OCI-LY1 (cell line): ENCODE results near the gene THSD8.

Experiments
- H2AFZ ChIP-seq: fragments of 200-600 bp; sonication (generic), shearing (Covaris generic); 2 replicates; pipeline ENCODE4 v1.6.0; 2014; ENCODE audit warnings: antibody characterized with exemption, mild to moderate bottlenecking, low read length
- H3F3A ChIP-seq: fragments of 200-600 bp; sonication (generic), shearing (Covaris generic); 2 replicates; pipeline ENCODE4 v1.6.0; 2014; ENCODE audit warnings: mild to moderate bottlenecking, antibody characterized with exemption, low read length, moderate library complexity; ENCODE audit not compliant: insufficient read depth
- H3K27ac ChIP-seq: fragments of 200-600 bp; sonication (generic); 2 replicates; pipeline ENCODE4 v1.5.1; 2014; ENCODE audit warnings: low read length, mixed run types, mild to moderate bottlenecking, low read depth; ENCODE audit not compliant: poor library complexity, severe bottlenecking
- H3K27me3 ChIP-seq: fragments of 200-600 bp; sonication (generic); 2 replicates; pipeline ENCODE4 v1.6.0; 2014; ENCODE audit warnings: antibody characterized with exemption, mild to moderate bottlenecking, low read length, moderate library complexity; ENCODE audit not compliant: insufficient read depth
- H3K36me3 ChIP-seq: fragments of 200-600 bp; sonication (generic); 2 replicates; pipeline ENCODE4 v1.6.1; 2014; ENCODE audit warnings: mild to moderate bottlenecking, antibody characterized with exemption, low read length, moderate library complexity, mixed read lengths; ENCODE audit not compliant: insufficient read depth
- H3K4me1 ChIP-seq: fragments of 200-600 bp; sonication (generic); 2 replicates; pipeline ENCODE4 v1.5.1; 2014; ENCODE audit warnings: mild to moderate bottlenecking, low read length, moderate library complexity; ENCODE audit not compliant: insufficient read depth, severe bottlenecking
- H3K4me2 ChIP-seq: fragments of 200-600 bp; sonication (generic), shearing (Covaris generic); 2 replicates; pipeline ENCODE4 v1.6.1; 2014; ENCODE audit warnings: low read length
- H3K4me3 ChIP-seq: fragments of 200-600 bp; sonication (generic); 2 replicates; pipeline ENCODE4 v1.5.1; 2014; ENCODE audit warnings: low read length, low read depth, mild to moderate bottlenecking, mixed read lengths; ENCODE audit not compliant: poor library complexity, severe bottlenecking
- H3K79me2 ChIP-seq: fragments of 200-600 bp; shearing (Covaris generic); 2 replicates; pipeline ENCODE4 v1.6.1; 2016; ENCODE audit warnings: mixed run types, low read length, mixed read lengths; ENCODE audit not compliant: insufficient read depth
- H3K9ac ChIP-seq: fragments of 200-600 bp; sonication (generic), shearing (Covaris generic); 2 replicates; pipeline ENCODE4 v1.6.1; 2014; ENCODE audit warnings: mild to moderate bottlenecking, low read length, mixed read lengths
- H3K9me2 ChIP-seq: fragments of 200-600 bp; sonication (generic), shearing (Covaris generic); 2 replicates; pipeline ENCODE4 v1.6.1; 2014; ENCODE audit warnings: low read depth, mild to moderate bottlenecking, low read length, mixed read lengths
- H3K9me3 ChIP-seq: fragments of 200-600 bp; shearing (Covaris generic); 2 replicates; pipeline ENCODE4 v1.6.1; 2014; ENCODE audit warnings: low read length, mixed read lengths
- H4K20me1 ChIP-seq: fragments of 200-600 bp; sonication (generic), shearing (Covaris generic); 2 replicates; pipeline ENCODE4 v1.6.0; 2016; ENCODE audit warnings: mild to moderate bottlenecking, low read length; ENCODE audit not compliant: insufficient read depth
- EZH2 ChIP-seq: fragments of 200-600 bp; sonication (generic), shearing (Covaris generic); IDR thresholded peaks from 2 replicates; pipeline ENCODE4 v1.8.0; 2017; ENCODE audit warnings: borderline replicate concordance, mixed run types, mild to moderate bottlenecking, antibody characterized with exemption, low read length, moderate library complexity, mixed read lengths
- TF ChIP-seq, protein P1 (sequence below): fragments of 200-600 bp; sonication (generic), shearing (Covaris generic); IDR thresholded peaks from 2 replicates; pipeline ENCODE4 v1.5.1; 2017; ENCODE audit warnings: mild to moderate bottlenecking, antibody characterized with exemption, low read length, moderate library complexity, mixed read lengths

THSD8 gene

GRCh38 chr19:12825254-12826131 is 23.6 kb downstream of the THSD8 start:
- Histone ChIP-seq H3K9me3 (no peaks in the 10 kb centered on the region), H3K4me3 (no peak overlapping the region), H3K27ac (no peak overlapping the region), H3K4me2 (no peak overlapping the region), H3K9ac (no peak overlapping the region), H2AFZ (no peak overlapping the region), H4K20me1 (no peaks in the 10 kb centered on the region), H3K9me2 (no peaks in the 10 kb centered on the region), H3K4me1 (no peaks in the 10 kb centered on the region), H3K27me3 (no peaks in the 10 kb centered on the region), H3K79me2 (no peaks in the 10 kb centered on the region), H3F3A (no peaks in the 10 kb centered on the region), H3K36me3 (no peaks in the 10 kb centered on the region)
- no peak for TF ChIP-seq EZH2
- TF ChIP-seq, protein P1, sequence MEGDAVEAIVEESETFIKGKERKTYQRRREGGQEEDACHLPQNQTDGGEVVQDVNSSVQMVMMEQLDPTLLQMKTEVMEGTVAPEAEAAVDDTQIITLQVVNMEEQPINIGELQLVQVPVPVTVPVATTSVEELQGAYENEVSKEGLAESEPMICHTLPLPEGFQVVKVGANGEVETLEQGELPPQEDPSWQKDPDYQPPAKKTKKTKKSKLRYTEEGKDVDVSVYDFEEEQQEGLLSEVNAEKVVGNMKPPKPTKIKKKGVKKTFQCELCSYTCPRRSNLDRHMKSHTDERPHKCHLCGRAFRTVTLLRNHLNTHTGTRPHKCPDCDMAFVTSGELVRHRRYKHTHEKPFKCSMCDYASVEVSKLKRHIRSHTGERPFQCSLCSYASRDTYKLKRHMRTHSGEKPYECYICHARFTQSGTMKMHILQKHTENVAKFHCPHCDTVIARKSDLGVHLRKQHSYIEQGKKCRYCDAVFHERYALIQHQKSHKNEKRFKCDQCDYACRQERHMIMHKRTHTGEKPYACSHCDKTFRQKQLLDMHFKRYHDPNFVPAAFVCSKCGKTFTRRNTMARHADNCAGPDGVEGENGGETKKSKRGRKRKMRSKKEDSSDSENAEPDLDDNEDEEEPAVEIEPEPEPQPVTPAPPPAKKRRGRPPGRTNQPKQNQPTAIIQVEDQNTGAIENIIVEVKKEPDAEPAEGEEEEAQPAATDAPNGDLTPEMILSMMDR, result no peak

- Histone ChIP-seq H3K9ac (no peak overlapping the region), H3K4me3 (no peak overlapping the region), H2AFZ (no peak overlapping the region), H4K20me1 (no peaks in the 10 kb centered on the region), H3K79me2 (no peaks in the 10 kb centered on the region), H3K4me1 (peaks cover 9% of the 10 kb centered on the region), H3K4me2 (peak overlapping the region; percentile 33; the same call in 1 of the 2 replicates), H3K36me3 (no peaks in the 10 kb centered on the region), H3K9me2 (no peaks in the 10 kb centered on the region), H3F3A (peaks cover 5% of the 10 kb centered on the region), H3K27me3 (no peaks in the 10 kb centered on the region), H3K27ac (no peak overlapping the region), H3K9me3 (no peaks in the 10 kb centered on the region)
- no peak for TF ChIP-seq EZH2
- TF ChIP-seq, protein P1, result no peak
These were observed 26.6 kb downstream of the THSD8 start for GRCh38 chr19:12828494-12828893.

DNA sequence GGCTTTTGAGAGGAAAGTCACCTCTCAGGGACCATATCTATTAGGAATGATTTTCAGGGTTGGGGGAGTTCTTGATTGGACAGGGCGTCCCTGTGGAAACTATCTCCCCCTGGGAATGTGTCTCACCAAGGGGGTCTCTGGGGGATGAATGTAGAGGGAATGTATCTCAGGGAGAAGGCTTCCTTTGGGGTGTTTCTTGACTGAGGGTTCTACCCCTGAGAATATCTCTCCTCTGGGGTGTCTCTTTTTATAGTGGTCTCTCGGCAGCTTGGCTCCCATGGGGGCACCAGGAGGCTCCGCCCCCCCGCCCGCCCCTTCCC is 31.5 kb downstream of the THSD8 start:
- no peak overlapping the region; the same call in 1 of the 2 replicates for H3K9ac ChIP-seq
- peaks cover 46% of the 10 kb centered on the region for H3K4me1 ChIP-seq
- no peaks in the 10 kb centered on the region for H3K9me2 ChIP-seq
- H3K27me3 ChIP-seq, result no peaks in the 10 kb centered on the region
- peak overlapping the region; percentile 59 for H3K4me2 ChIP-seq
- TF ChIP-seq EZH2, result no peak
- TF ChIP-seq, protein P1, result no peak
- H2AFZ ChIP-seq, result no peak overlapping the region
- no peaks in the 10 kb centered on the region for H4K20me1 ChIP-seq
- no peak overlapping the region for H3K27ac ChIP-seq
- peak overlapping the region; percentile 48 for H3K4me3 ChIP-seq
- H3K9me3 ChIP-seq, result no peaks in the 10 kb centered on the region
- H3F3A ChIP-seq, result peaks cover 5% of the 10 kb centered on the region
- no peaks in the 10 kb centered on the region for H3K79me2 ChIP-seq
- H3K36me3 ChIP-seq, result no peaks in the 10 kb centered on the region
